Lower leg skin (tissue), 3 donors: ENCODE measurements around the gene CXXC5.

ENCODE experiments used
- CTCF ChIP-seq, 3 donors: fragments of 450-650 bp; IDR thresholded peaks; one replicate each; pipeline ENCODE4 v1.5.1; 2016; ENCODE audit warnings: antibody characterized with exemption in 3 of 3, mild to moderate bottlenecking in 3 of 3, moderate library complexity in 2 of 3
- POLR2A ChIP-seq, 2 donors: fragments of 450-650 bp; IDR thresholded peaks; one replicate each; pipeline ENCODE4 v1.6.1; 2016 to 2017; ENCODE audit warnings: antibody characterized with exemption in 2 of 2, mild to moderate bottlenecking in 1 of 2, moderate library complexity in 1 of 2

GRCh38 chr5:139686356-139686705, 38.2 kb downstream of the CXXC5 start:
- TF ChIP-seq CTCF (IDR thresholded peaks at IDR 0.05) (no peak), POLR2A (IDR thresholded peaks at IDR 0.05) (no peak)
